DMS79 (cell line): ENCODE measurements around the gene NDUFS6.
"Not testable (repeated sequence)": the region's sequence is repeated elsewhere in the genome, so short reads cannot be mapped to it uniquely, and the experiment has no call there.

Source experiments
- DNase-seq: peaks from one replicate; lab custom pipeline; 2025; lab: John Stamatoyannopoulos, UW

NDUFS6 gene

DNA sequence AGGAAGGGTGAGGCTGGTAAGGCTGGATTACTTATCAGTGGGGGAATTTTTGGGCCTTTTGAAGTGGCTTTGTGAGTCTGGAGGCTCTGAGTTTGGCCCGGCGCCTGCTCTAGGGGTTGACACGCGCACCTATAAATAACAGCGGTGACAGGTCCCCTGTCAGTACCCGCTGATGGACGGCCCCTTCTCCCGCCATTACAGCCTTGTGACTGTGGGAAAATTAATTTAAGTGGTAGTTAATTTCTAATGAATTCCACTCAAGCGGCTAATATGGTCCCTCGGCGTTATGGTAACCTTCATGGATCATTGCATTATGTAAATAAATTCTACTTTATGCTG is 18.0 kb upstream of the NDUFS6 start:
- DNase-seq = peak; percentile 79

DNA sequence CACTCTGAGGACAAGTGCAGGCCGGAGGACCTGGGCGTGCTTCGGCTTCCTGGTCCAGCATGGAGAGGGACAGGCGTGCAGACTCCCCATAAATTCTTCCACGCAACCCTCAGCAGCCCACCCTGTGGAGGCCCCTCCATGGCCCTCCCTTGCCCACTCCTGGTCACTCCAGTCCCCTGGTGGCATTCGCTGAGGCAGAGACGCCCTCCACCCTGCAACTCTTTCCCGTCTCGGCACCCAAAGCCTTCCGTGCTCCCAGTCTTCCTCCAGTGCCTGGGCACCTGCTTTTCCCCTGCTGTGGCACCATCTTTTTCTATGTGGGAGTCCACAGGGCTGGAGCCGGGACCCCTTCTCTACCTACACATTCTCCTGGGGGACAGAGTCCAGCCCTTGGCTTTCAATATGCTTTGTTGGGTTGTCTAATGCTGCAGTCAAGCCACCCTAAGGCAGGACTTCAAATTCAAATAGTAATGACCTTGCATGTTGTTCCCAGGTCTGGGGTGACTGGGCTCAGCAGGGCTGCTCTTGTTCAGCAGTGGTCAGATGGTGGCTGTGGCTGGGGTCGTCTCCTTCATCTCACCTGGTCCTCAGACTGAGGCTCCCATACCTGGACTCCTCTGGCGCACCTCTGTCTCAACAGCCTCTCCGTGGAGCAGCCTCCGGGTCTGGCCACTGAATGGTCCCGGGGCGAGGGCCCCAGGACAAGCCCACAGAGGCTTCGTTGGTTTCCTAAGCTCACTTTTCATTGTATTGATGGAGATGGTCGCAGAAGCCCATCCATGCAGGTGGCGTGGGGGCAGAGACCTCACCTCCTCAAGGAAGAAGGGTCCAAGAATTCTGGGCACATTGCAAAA is 16.8 kb upstream of the NDUFS6 start:
- no peak for DNase-seq

DNA sequence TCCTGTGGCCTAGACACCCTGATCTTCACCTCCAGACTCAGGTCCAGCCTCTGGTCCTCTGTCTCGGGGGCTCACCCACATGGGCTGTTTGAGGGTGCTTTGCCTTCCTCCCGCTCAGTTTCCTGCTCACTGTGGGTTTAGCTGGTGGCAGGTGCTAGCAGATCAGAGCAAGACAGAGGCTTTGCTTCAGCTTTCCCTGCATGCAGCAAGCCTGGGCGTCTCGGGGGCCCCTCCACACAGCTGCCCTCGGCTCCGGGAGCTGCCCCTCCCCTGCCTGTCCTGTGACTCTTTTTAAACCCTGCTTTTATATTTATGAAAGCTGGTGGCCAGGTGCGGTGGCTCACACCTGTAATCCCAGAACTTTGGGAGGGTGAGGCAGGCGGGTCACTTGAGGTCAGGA is 16.1 kb upstream of the NDUFS6 start:
- DNase-seq = no peak

- DNase-seq = no peak
Measured at GRCh38 chr5:1785984-1786383, 15.2 kb upstream of the NDUFS6 start.

- no peak for DNase-seq
Measured at GRCh38 chr5:1786621-1787471, 14.4 kb upstream of the NDUFS6 start.

- no peak for DNase-seq
Measured at GRCh38 chr5:1787472-1788047, 13.6 kb upstream of the NDUFS6 start.

- DNase-seq = no peak
Measured at GRCh38 chr5:1788200-1788599, 13.0 kb upstream of the NDUFS6 start.

GRCh38 chr5:1788828-1789227 is 12.4 kb upstream of the NDUFS6 start:
- DNase-seq = no peak

GRCh38 chr5:1789438-1789833 is 11.8 kb upstream of the NDUFS6 start:
- not testable (repeated sequence) for DNase-seq

GRCh38 chr5:1789834-1790471 is 11.3 kb upstream of the NDUFS6 start:
- no peak for DNase-seq

DNA sequence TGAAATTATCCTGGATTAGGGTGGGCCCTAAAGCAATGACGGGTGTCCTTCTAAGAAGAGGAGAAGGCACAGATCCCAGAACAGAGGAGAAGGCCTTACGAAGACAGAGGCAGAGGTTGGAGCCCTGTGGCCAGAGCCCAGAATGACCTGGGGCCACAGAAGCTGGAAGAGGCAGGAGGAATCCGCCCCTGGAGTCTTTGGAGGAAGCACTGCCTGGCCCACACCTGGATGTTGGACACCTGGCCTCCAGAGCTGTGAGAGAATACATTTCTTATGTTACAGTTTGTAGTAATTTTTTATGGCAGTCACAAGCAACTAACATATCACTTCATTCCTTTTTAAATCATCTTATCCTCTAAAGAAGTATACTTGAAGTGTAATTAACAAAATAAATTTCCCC is 10.0 kb upstream of the NDUFS6 start:
- DNase-seq = no peak

DNA sequence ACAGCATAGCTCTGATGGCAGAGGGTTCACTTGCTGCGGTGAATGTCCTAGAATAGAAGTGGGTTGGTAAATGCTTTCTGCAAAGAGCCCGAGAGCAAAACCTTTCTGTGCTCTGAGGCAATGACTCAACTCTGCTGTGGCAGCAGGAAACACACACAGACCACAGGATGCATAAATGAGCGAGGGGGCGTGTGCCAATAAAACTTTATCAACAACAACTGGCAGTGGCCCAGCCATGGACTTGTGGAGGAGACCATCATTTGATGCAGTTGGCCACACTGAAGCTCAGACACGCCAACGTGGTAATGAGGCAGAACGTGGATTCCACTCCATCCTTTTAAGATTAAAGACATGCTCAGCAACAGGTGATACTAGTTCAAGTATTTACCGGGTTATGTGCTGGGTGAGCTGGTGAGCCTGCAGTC is 8.4 kb upstream of the NDUFS6 start:
- peak; percentile 14 for DNase-seq

DNA sequence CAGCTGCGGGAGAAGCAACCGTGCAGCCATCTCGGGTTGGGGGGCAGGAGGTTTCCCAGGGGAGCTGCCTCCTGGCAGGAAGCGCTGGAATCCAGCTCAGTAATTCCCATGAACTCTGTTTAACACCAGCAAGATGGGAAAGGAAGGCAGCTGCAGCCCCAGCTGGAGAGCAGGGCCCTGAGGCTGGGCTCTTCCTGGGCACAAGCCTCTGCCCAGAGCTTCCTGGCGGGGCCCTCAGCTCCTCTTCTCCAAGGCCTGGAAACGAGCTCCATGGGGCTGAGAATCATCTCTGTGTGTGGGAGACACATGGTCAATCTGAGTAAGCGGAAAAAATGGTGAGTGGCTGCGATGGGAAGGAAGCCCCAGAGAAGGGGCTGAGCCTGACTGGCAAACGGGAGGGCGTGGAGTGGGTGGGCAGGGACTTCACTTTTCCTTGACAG is 7.9 kb upstream of the NDUFS6 start:
- DNase-seq = no peak

DNA sequence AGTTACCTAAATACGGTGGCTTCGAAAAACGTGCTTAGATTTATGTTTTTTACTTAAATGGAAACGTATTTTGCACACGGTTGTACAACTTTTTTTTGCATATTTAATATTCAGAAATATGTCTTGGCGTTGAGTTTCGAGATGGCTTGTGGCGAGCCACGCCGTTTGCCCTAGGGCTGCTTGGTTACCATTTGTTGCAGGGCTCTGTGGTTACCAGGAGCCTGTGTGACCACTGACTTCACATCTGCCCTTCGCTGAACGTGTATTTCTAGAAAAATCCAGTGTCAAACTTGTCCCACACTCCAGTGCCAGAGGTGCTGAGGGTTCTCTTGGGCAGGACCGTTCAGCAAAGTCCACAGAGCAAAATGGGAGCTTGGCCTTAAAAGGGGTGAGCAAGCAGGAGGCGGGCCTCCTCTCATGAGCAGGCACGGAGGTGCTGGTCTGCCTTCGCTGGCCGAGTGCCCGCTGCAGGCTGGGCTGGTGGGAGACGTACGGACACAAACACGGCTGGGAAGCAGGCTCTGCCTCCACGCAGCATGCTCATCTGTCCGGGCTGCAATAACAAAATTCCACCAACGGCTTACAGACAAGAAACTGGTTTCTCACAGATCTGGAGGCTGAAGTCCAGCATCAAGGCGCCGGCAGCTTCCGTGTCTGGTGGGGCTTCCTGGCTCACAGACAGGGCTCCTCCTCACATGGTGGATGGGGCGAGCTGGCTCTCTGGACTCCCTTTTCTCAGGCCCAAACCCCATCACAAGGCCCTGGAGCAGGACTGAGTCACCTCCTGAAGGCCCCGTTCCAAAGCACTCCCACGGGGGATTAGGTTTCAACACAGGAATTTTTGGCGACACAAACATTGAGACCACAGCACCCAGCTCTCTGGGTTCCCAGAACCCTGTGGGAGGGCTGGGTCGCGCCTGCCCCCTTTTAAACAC is 7.0 kb upstream of the NDUFS6 start:
- no peak for DNase-seq

DNA sequence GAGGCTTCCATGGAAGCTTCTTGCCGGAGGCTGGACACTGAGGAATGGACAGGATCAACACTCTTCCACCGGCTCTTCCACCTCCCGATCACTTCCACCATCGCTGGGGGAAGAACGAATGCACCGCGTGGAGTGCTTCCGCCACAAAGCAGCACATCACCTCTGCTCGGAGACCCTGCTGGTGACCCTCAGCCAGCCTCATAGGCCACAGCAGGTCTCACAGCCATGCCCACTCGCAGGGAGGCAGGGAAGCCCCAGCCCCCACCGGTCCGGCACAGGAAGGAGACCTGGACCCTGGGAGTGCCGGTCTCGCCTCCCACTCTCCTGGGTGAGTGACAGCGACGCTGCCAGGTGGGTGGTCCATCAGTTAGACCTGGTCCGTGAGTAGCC is 6.3 kb upstream of the NDUFS6 start:
- DNase-seq = no peak

- DNase-seq = no peak
Measured at GRCh38 chr5:1795506-1795905, 5.7 kb upstream of the NDUFS6 start.

DNA sequence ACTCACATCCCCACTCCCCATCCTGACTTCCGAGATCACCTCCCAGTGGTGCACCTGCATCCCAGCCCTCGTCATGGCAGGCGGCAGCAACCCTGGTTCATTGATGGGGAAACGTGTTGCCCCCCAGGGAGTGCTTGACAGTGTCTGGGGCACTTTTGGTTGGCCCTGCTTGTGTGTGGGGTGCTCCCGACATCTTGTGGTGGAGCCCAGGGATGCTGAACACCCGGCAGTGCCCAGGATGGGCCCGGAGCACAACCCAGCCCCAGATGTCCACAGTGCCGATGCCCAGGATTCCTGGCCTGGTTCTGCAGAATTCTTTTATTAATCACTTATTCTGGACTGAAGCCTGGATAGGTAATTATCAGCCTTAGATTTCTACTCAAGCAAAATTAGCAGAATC is 5.3 kb upstream of the NDUFS6 start:
- no peak for DNase-seq

DNA sequence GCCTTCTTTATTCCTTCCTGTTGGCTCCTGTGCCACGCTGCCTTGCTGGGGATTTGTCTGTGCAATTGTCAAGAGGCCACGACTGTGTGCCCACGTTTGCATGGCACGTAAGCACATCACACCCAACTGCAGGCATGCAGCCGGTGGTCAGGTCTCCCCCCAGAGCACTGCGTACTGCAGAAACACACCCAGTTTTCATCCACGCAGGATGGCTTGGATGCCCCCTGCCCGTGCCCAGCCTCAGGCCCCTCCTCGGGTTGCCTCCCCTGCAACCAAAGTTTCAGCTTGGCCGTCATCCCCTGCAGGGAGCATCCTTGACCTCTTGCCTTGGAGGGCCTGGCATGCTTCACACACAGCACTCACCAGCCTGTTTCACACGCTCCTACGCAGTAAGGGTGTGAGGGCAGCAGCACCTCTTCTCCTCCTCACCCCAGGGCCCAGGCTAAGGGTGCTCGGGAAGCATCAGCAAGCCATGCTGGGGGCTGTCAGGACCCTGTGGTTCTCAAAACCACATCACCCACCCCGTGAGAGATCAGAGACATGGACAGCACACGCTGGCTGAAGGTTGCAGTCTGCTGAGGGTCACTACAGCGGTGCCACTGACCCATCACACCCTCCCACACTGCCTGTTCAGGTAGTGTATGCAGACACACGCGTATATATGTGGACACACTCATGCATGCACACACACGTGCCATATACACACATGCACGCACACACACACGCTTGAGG is 4.7 kb upstream of the NDUFS6 start:
- no peak for DNase-seq

DNA sequence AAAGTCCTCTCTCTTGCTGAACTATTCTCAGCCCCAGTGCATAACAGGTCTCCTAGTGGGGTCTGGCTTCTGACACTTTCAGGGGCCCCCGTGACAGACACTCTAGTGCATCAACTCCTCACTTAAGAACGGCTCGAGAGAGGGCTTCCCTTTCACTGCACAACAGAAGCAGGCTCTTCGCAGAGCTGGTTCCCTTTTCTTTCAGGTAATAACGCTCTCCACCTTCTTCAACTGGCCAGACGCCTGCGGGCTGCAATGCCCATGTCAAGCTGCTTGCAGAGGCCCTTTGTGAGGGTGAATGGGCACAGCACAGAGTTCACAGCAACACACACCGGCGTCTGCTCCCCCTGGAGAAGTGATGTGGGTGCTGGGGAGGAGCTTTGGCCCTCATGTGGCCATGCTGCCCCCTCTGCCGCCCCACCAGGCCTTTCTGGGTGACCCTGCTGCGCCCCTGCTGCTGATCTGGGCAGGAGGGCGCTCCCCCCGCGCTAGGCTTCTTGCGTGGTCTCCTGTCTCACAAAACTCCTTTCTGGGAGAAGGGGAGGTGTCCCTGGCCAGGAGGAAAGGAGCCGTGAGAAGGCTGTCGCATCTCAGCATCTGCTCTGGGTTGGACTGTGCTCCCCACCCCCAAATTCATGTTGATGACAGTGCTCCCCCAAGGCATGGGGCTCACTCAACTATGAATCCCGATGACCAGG is 4.0 kb upstream of the NDUFS6 start:
- DNase-seq = no peak

- DNase-seq = no peak
Measured at GRCh38 chr5:1797855-1798254, 3.4 kb upstream of the NDUFS6 start.
